ENCODE data around the gene INPP5E.

- TF ChIP-seq CTCF (IDR thresholded peaks at IDR 0.05) (no peak), POLR2A (IDR thresholded peaks at IDR 0.05) (no peak)
Observed at GRCh38 chr9:136464241-136464640, 24.6 kb upstream of the INPP5E start.

Data from uterus (tissue), 2 donors.